A673 (cell line): ENCODE data around the gene UTF1. TPM values are rescaled to one million over a fixed set of nuclear protein-coding genes. Genes with fewer than 3 reads are reported as not detected.

Experiments
- BruUV-seq: library from RNA; stranded (reverse); fragments of 400-500 nt; replicated peaks from 2 replicates; lab custom pipeline; 2021; lab: Mats Ljungman, UMichigan
- CTCF ChIA-PET: fragments of 300-600 bp; sonication (Branson Sonifier 250); formaldehyde crosslinking; loops from one replicate; lab custom pipeline; 2022; ENCODE audit warnings: antibody characterized with exemption; lab: Charles Lee
- POLR2A ChIA-PET: fragments of 300-600 bp; sonication (Branson Sonifier 250); formaldehyde crosslinking; loops from one replicate; lab custom pipeline; 2022; ENCODE audit warnings: antibody characterized with exemption; ENCODE audit not compliant: low non-redundant PET; lab: Charles Lee
- DNase-seq: peaks from one replicate; pipeline ENCODE4 v3.0.0-alpha.2; 2015; ENCODE audit warnings: low spot score
- H3K27ac ChIP-seq: fragments of 200-600 bp; sonication (generic); 2 replicates; pipeline ENCODE4 v1.5.1; 2016; ENCODE audit warnings: mixed run types, low read depth, mild to moderate bottlenecking, mixed read lengths, antibody characterized with exemption, low read length; ENCODE audit not compliant: poor library complexity, severe bottlenecking
- H3K27me3 ChIP-seq: fragments of 200-600 bp; sonication (generic); replicated peaks from 2 replicates; pipeline ENCODE4 v1.6.1; 2017; ENCODE audit warnings: mixed run types, low read depth, mild to moderate bottlenecking, mixed read lengths, antibody characterized with exemption, low read length; ENCODE audit not compliant: insufficient read depth, poor library complexity
- H3K36me3 ChIP-seq: fragments of 200-600 bp; sonication (generic); 2 replicates; pipeline ENCODE4 v1.6.1; 2016; ENCODE audit warnings: mixed run types, mild to moderate bottlenecking, mixed read lengths, antibody characterized with exemption, low read length; ENCODE audit not compliant: insufficient read depth, poor library complexity, severe bottlenecking
- H3K4me1 ChIP-seq: fragments of 200-600 bp; sonication (generic); 2 replicates; pipeline ENCODE4 v1.6.1; 2017; ENCODE audit warnings: mixed run types, mild to moderate bottlenecking, mixed read lengths, antibody characterized with exemption, low read length; ENCODE audit not compliant: insufficient read depth, poor library complexity, severe bottlenecking
- H3K4me3 ChIP-seq: fragments of 200-600 bp; sonication (generic); 2 replicates; pipeline ENCODE4 v1.5.1; 2016; ENCODE audit warnings: low read depth, mixed run types, mild to moderate bottlenecking, mixed read lengths, low read length; ENCODE audit not compliant: poor library complexity, severe bottlenecking
- H3K9me3 ChIP-seq: fragments of 200-600 bp; sonication (generic); 2 replicates; pipeline ENCODE4 v1.6.1; 2016; ENCODE audit warnings: mixed run types, low read depth, mild to moderate bottlenecking, mixed read lengths, antibody characterized with exemption, low read length; ENCODE audit not compliant: poor library complexity, severe bottlenecking
- CTCF ChIP-seq: fragments of 300-800, 200-600 bp; sonication (generic); conservative IDR thresholded peaks from 2 replicates; pipeline ENCODE4 v1.5.1; 2017; ENCODE audit warnings: low read depth, mild to moderate bottlenecking, antibody characterized with exemption, low read length, moderate library complexity, mixed read lengths
- EZH2 ChIP-seq: fragments of 200-600 bp; sonication (generic); IDR thresholded peaks from 2 replicates; pipeline ENCODE4 v1.6.1; 2017; ENCODE audit warnings: borderline replicate concordance, low read depth, mild to moderate bottlenecking, mixed read lengths, antibody characterized with exemption, low read length; ENCODE audit not compliant: poor library complexity, severe bottlenecking
- intact Hi-C: fragments of 100-400 bp; cut with micrococcal nuclease; formaldehyde crosslinking; loops from one replicate; pipeline ENCODE4 v1.10.0; 2022; ENCODE audit not compliant: unreplicated experiment
- total RNA-seq: library from RNA; stranded (reverse); gene quantifications from 2 replicates; pipeline ENCODE4 v1.2.3, GENCODE V29; 2021

UTF1 gene
- total RNA-seq, 1 experiment from 2014 or later = not detected

GRCh38 chr10:133185421-133185820 lies 44.6 kb upstream of the UTF1 start:
- TF ChIP-seq CTCF (no peak), EZH2 (no peak)
- ChIA-PET CTCF (no interaction called here), POLR2A (no interaction called here)
- no peaks in the 10 kb centered on the region for H3K4me1 ChIP-seq
- BruUV-seq = no TSS peak
- no peak for DNase-seq
- intact Hi-C loops = no loop called here
- H3K27ac ChIP-seq = no peak overlapping the region
- H3K27me3 ChIP-seq = peaks cover 19% of the 10 kb centered on the region
- no peaks in the 10 kb centered on the region for H3K9me3 ChIP-seq
- no peak overlapping the region for H3K4me3 ChIP-seq
- no peaks in the 10 kb centered on the region for H3K36me3 ChIP-seq

GRCh38 chr10:133185916-133186315 lies 44.1 kb upstream of the UTF1 start:
- Histone ChIP-seq H3K4me3 (no peak overlapping the region), H3K9me3 (no peaks in the 10 kb centered on the region), H3K27me3 (peaks cover 19% of the 10 kb centered on the region), H3K27ac (no peak overlapping the region), H3K4me1 (no peaks in the 10 kb centered on the region), H3K36me3 (no peaks in the 10 kb centered on the region)
- no TSS peak for BruUV-seq
- intact Hi-C loops = no loop called here
- TF ChIP-seq EZH2 = no peak
- TF ChIP-seq CTCF = no peak
- CTCF ChIA-PET = no interaction called here
- DNase-seq = no peak
- POLR2A ChIA-PET = no interaction called here

DNA sequence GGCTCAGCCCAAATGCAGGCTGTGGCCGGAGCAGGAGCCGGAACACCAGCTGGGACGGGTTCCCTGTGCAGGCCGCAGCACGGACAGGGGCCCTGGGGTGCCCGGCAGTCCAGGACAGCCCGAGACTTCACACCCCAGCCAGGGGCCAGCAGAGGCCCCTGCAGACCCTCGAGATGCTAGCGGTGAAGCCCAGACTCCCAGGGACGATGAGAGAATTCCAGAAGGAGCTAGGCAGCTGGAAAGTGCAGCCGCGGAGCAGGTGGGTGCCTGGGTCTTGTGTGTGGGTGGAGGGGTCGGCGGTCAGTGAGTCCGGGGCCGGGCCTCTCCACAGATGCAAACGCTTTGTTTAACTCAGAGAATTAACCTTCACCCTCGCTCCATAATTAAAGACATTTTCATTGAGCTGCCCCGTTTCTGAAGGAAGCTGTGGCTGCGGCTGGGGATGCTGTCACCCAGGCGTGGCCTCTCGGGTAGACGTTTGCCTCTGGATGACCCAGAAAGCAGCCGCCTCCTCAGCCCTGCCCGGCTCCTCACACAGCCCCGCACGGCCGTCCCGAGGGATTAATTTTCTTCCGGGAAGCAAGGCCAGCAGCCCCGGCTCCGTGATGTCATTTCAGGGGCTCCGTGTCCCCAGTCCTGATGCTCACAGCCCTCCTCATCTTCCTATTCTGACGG lies 43.5 kb upstream of the UTF1 start:
- H3K36me3 ChIP-seq = no peaks in the 10 kb centered on the region
- H3K4me3 ChIP-seq = no peak overlapping the region
- no peaks in the 10 kb centered on the region for H3K4me1 ChIP-seq
- H3K27ac ChIP-seq = no peak overlapping the region
- no peaks in the 10 kb centered on the region for H3K9me3 ChIP-seq
- TF ChIP-seq CTCF (no peak), EZH2 (no peak)
- H3K27me3 ChIP-seq = peaks cover 20% of the 10 kb centered on the region
- ChIA-PET CTCF (no interaction called here), POLR2A (no interaction called here)
- intact Hi-C loops = no loop called here
- no peak for DNase-seq
- no TSS peak for BruUV-seq
